Measurements from ENCODE around the gene ARMH3.

Gene ARMH3

DNA sequence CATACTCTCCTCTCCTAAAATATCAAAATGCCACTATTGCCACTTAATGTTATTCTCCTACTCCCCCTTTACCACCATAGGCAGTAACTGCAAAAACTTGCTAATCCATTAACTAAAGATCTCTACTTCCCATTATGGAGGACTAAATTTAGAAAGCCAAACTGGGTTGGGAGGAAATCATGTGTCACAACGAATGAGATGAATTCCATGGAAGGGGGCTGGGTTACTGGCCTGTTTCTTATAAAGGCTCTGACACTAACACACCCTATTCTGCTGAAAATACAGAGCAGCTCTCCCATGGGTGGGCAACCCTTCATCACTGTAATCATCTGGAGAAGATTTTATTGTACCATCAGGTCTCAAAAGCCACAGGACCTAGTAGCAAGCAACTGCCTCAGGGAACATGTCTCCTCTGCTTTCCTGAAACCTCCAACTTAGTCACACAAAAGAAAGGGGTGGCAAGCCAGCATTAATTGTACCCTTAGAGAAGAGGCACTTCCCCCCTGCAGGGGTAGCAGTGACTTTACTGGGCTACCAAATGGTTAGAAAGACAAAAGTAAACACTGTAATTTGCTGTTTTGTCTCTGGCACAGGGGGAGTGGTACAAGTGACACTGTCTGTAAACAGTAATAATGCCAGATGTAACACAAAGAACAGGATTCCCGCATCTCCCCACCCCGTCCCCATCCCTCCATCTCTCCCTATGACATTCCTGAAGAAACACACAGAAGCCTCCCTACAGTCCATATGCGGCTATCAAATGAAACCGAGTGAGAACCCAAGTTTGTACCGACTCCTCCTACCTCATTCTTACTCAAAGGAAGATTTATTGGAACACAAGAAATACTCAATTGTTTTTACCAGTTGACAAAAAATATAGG lies 81.6 kb downstream of the ARMH3 start:
- no peak for DNase-seq

DNA sequence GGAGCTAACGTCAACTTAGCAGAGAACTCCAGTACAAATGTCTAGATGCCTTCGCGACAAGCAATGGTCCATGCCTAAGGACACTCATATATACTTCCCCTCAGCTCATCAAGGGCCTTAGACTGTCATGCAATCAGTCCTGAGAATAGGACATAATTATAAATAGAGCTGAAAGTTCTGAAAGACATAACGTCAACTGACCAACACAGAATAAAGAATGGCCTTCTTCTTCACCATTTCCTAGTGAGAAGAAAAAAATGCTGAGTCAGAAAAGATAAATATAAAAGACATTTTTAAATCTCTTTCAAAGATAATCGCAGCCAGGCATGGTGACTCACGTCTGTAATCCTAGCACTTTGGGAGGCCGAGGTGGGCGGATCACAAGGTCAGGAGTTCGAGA lies 83.2 kb downstream of the ARMH3 start:
- DNase-seq: no peak

DNA sequence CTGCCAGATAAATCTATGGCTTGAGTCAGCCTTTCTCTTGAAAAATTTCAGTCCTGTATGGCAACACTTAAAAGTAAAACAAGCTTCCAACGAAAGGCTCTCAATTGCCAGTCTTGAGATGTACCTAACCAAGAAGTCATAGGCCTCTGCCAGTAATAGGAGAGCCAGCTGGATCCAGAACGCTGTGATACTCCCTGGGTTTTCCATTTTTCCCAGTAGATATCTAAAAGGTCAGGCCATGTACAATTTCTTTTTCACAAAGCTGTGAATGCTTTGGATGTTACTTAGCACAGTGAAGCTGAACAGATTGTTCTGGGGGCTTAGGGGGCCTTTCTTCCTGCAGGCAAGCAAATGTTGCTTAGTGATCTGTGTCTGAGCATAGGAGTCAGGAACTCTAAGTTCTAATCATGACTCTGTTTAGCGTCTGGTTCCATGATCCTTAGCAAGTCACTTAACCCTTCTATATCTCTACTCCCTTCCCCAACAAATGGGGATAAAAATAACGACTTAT lies 86.5 kb downstream of the ARMH3 start:
- no peak for DNase-seq

DNA sequence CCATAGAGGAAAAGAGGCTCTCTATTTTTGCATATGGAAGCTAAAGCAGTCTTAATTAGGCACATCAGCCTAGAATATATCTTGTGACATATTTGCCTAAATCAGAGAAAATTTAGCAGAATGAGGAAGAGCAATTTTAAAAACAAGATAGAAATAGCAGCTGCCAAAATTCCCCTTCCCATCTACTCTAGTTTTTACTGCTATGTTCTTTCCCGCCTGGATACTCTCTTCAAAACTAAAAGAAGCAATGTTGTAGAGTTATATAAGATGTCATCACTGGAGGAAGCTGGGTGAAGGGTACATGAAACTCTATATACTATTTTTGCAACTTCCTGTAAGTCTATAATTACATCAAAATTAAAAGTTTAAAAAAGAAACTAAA lies 87.0 kb downstream of the ARMH3 start:
- DNase-seq: no peak

DNA sequence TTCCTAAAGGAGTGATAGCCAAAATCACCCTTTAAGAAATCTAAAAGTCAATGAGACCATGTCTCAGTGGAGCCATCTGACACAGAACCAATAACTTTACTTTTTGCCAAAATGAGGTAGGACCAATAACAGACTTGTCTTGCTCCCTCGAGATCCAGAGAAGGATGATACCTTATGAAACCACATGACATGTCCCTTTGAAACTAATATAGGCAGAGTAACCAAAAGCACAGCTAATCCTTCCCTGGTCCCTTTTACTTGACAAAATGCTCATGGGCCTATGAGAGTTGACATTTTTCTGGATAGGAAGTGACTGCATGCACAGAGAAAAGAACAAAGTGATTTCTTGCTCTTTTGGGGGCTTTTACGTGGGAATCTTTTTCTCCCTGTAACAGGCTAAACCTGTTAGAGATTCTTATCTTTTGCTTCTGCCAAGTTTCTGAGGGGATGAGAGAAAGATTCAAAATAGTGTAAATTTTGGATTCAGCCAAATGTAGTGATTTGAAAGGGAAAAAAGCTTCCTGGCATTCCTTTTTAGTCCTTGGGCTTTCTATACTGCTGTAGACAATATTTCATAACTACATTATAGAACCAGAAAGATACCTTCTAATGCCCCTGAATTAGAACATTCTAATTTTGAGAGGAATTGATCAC lies 87.6 kb downstream of the ARMH3 start:
- DNase-seq: no peak

DNA sequence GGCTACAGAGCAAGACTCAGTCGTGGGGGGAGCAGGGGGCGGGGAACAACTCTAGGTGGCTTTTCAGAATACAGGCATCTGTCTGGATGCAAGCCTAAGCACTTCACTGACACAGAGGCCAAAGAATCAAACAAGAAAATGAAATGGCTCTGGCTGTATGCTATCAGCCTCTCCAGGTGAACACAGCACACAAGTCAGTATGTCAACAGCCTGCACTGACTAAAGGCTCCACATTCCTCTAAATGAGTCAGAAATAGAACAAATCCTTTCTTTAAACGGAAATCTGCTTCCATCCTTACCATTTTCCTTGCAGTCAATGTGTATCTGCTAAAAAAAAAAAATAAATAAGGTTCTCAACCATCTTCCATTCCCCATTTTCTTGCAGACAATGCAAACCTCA lies 88.3 kb downstream of the ARMH3 start:
- no peak for DNase-seq

DNA sequence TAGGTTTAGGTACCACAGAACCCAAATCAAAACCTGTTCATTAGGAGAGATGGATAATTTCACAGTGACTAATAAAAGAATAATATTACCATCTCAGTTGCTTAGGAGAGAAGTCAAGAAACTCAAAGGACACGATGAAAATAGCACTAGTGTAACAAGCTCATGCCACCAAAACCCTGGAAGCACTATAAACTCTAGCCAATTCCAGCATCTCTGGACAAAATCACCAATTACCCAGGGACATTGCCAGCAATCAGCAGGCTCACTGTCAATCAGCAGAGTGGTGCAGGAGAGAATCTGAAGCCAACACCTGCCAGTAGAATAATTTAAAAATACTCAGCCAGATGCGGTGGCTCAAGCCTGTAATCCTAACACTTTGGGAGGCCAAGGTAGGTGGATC lies 88.9 kb downstream of the ARMH3 start:
- no peak for DNase-seq

DNA sequence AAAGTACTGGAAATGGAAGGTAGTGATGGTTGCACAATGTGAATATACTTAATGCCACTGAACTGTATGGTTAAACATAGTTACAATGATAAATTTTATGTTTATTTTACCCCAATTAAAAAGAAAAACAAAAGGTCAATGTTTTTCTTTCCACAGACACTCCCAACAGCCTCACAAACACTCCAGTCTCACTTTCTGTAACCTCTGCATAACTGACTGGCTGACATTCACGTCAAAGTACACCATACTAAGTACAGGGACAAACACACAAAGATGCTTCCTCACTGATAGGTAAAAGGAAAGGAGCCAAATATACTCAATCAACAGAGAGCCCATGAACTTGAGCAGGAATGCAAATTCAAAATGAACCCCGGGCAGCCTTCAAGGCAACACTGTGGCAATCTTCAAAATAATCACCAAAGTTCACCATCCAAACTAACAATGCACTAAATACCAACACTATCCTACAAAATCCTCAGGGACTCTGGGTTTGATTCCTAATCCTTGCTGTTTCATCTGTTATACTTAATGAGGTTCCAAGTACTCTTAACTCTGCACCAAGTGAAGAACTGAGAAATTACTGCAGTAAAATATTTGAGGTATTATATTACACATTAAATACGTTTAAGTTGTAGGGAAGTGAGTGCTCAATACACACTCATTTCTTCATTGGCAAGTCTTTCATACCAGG lies 90.8 kb downstream of the ARMH3 start:
- DNase-seq: no peak

DNA sequence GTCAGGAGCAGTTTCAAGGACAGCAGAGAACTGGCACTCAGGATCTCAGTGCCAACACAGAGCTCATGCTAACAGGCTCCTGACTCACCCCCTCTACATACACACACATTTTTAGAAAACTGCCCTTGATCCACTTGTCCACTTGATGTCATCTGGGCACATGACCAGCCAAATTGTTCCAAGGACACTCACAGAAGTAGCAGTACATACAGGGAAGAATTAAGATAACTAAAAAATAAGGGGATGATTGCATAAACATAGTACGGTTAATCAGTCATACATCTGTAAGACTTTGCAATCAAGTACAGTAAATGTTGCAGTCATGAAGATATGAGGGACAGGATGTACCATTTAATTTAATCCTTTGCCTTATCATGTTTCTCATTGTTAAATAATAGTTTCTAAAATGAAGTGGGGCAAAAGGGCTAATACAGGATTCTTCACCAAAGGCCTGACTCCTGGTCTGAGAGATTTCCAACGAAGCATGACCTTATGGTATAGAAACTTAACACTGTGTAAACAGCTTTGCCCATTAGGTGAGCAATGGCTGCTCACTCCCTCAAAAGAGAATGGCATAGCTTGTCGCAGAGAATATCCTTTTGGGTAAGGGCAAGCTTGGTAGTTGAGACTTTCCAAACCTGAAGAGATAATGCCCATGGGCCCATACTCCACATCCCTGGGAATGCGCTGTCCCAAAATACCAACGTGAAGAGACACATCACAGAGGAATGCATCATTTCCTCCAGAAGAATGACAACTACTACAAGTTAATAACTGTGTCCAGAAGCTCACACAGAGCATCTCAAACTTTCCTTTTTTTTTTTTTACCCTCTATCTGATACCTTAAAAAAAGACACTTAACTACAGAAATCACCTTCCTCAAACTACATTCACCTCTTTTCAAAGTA lies 94.1 kb downstream of the ARMH3 start:
- no peak for DNase-seq

DNA sequence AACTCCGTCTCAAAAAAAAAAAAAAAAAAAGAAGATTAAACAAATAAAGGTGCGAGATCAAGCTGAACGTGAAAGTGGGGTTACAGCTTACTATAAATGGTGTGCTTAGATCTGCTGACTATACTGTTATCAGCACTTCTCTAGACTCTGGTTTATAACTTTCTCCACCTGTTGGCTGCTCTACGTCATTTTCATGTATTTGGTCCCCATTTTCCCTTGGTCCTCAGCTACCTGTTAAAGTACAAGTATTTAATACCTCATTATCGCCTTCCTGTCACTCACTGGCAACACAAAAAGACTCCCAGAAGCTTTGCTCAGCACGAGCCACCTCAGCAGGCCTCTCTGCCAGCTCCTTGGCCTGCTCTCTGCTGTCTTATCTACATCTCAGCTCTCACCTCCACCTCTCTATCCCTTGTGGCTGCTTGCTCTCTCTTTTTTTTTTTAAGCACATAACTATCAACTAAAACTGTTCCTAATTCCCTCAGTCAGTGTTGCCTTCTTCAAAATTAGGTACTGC lies 95.0 kb downstream of the ARMH3 start:
- no peak for DNase-seq

DNA sequence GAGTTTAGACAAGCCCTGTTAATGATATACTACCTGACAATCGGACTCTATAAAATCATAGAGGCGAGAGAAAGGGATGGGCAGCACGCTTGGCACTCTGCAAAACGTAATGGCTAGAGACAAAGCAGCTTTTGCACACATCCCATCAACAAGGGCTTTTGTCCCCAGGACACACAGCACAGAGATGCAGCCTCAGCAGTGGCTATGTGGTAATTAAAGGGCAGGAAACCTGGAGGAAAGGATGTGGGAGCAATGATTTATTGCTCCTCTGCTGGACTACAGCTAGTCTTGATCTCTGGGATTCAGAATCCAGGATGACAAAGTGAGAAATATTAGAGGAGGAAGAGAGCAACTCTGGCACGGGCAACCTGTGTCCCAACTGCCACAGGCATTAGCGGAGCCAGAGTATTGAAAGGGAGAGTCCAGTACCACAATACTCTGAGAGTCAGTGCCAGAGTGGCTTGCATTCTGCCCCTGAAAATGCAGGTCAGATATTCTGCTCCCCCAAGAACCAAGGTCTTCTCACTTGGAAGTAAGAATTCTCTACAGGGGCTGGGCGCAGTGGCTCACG lies 96.5 kb downstream of the ARMH3 start:
- no peak for DNase-seq

DNA sequence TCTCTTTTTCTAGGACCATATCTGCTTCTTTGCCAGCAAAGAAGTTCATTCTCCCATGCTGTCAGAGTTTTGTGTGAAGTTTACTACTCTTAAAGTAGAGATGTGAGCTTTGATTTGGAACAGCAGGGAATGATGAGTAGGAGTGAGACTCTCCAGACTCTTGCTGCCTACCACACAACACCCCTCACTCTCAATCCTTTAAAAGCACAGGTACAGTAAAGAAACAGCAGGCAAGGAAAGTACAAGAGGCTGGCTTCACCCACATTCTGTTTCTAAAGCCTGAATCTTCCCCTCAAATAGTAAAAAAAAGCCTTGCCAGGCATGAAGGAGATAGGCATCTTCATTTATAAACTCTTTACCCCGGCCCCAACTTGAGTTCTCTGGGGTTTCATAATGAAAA lies 97.3 kb downstream of the ARMH3 start:
- DNase-seq: no peak

DNA sequence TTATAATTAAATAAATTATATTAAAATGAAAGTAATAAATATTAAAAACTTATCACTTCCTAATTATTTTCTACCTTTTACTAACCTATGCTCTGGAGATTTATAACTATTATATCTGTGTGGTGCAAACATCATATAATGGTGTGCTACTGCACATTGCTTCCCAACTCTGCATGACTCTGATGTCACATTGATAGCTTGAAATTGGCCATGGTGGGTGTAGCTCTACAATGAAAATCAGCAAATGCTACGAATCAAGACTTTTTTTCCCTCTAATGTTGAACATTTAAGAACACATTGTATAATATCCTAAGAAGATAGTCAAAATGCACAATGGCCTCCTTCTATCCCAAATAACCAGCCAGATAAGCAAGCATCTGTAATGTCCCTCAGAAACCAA lies 99.1 kb downstream of the ARMH3 start:
- no peak for DNase-seq

DNA sequence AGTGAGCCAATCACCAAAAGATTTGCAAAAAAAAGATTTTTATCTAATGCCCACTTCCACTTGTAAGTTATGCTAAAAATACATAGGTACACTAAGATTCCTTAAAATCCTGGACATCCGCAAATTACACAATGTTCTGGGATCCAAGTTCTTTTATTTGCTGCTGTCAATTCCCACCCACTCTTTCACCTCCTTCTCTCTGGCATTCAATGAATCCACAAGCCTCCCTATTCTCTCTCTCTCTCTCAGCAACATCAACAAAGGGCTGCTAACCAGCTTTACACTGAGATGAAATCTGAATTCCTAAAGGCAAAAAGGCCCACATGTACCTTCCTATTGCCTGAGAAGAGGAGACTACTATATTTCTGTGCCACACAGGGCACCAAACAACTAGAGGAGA lies 99.9 kb downstream of the ARMH3 start:
- DNase-seq: no peak

DNA sequence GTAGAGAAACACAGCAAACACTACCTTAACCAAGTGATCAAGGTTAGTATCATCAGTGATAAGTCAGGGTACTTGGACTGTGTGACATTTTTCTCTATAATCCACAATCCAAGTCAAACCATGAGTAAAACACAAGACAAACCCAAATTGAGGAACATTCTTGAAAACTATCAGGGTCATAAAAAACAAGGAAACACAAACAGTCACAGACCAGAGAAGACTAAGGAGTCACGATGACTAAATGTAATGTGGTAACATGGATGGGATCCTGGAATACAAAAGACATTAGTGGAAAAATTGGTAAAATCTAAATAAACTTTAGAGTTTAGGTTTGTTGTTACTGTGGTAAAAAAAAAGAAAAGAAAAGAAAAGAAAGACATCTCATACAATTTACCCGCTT lies 103.8 kb downstream of the ARMH3 start:
- no peak for DNase-seq

DNA sequence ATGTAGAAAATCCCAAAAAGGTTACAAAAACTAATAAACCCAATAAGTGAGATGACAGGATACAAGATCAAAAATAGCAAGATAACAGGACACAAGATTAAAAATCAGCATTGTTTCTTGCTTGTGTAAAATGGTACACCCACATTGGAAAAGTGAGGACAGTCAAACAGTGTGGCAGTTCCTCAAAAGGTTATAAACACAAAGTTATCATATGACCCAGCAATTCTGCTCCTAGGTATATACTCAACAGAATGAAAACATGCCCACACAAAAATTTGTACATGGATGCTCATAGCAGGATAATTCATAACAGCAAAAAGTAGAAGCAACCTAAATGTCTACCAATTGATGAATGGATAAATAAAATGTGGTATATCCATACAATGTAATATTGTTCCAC lies 105.8 kb downstream of the ARMH3 start:
- no peak for DNase-seq

DNA sequence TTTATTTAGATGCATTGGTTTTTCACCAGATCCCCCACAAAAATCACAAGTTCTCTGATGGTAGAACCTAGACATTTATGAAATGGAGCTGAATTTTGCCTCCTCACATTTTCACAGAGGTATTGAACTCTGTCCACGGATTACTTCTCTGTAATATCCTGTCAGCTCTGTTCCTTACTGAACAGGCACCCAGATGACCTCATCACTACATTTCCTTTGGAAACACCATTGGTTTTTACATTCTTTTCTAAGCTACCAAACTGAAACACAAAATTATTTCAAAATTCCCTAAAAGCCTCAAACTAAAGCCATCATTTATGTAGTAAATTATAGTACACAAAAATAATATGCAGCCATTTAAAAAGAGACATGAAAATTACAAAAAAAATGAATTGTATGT lies 114.1 kb downstream of the ARMH3 start:
- DNase-seq: no peak

DNA sequence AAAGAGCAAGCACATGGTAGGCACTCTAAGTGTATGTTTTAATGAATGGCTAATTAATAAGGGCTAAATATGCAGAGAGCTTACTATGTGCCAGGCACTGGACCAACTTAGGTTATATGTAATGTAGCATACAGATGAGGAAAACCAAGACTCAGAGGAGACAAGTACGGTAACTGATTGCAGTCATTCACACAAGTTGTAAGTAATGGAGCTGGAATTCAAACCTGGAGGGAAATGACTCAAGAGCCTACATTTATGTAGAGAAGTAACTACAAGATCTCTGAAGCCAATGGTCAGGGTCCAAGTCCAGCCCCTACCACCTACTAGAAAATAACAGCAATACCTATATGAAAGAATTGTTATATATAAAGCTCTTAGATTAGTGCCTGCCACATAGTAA lies 115.1 kb downstream of the ARMH3 start:
- DNase-seq: no peak

DNA sequence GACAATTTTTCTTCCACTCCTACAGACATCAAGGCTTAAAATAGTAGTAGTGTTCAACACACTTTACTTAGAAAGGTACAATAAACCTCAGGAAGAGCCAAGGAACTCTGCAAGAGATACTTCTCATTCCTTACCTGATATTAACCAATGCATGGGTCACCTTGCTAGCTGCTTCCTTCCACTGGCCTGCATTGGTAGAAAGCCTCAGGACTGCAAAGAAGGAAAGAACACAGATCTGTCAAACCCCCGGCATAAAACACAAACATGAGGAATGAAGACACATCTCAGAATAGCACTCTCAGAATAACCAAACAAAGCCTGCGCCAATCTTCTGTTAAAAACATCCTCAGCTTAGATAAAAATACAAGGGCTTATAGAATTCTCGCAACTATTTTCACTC lies 116.2 kb downstream of the ARMH3 start:
- no peak for DNase-seq

DNA sequence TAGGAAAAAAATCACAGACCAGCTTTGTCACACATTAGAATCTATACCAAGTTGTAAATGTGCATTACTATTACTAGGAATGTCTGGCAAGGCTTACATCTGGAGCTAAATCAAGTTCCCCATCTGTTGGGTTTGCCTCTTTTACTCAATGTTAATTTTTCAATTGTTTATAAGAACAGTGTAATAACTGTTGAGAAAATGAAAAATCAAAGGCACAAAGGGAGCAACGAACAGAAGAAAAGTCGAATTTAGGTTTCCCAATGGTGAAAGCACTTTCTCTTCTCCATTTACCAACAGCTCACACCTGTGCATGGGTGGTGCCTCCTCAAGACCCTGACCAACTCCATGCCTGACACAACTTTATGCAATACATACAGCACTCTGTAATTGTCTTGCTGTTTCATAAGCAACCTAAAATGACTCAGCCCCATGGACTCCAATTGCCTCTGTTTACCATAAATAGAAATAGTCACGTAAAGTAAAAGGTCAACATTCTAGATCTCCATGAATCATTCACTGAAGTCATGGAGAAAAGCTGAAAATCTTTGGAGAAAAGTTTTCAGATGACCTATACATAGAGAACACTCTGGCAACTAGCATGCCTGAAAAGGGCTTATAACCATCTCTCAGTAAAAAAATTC lies 116.8 kb downstream of the ARMH3 start:
- no peak for DNase-seq

DNA sequence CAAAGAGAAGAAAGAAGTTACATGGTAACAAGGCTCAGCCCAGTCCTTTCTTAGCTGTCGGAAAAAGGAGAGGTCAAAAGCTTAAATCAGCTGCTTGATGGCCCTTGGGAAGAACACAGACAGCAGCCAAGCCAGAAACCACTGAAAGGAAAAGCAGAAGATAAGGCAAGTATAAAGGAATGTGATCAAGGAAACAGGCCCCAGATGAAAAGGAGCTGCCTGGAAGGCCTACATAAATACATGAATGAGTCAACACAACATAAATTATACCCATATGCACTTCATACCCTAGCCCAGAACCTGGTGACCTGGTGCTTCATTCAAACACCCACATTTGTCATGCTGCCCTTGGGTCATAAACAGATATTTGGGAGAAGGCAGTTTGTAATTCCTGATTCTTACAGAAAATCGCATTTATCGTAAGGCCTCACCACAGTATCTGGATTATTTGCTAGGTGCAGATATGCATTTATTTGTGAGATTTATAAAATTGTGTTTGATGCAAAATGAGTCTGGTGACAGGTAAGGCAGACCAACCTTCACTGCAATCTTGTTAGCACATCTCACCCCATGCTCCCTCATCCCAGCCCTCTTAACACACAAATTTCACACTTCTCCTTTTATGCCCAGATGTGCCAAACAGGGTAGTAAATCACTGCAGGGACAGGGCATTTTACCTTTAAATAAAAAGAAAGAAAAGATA lies 117.5 kb downstream of the ARMH3 start:
- DNase-seq: no peak
